PC-3 (cell line): Measurements from ENCODE around the gene SRGAP2C. TPM values are rescaled to one million over a fixed set of nuclear protein-coding genes. Genes with fewer than 3 reads are reported as not detected.
"Not testable (repeated sequence)": the region's sequence is repeated elsewhere in the genome, so short reads cannot be mapped to it uniquely, and the experiment has no call there.

Experiments
- ATAC-seq: fragments of 200-7000 bp; cut with Tn5 transposase; 2 replicates; pipeline ENCODE4 v1.9.1; 2020; ENCODE audit warnings: mild to moderate bottlenecking, moderate library complexity
- BruUV-seq: library from RNA; stranded (reverse); fragments of 400-500 nt; replicated peaks from 2 replicates; lab custom pipeline; 2021; lab: Mats Ljungman, UMichigan
- CTCF ChIA-PET: fragments of 300-600 bp; sonication (Branson Sonifier 250); formaldehyde crosslinking; loops from one replicate; lab custom pipeline; 2022; ENCODE audit warnings: antibody characterized with exemption; lab: Charles Lee
- POLR2A ChIA-PET: fragments of 300-600 bp; sonication (Branson Sonifier 250); formaldehyde crosslinking; loops from one replicate; lab custom pipeline; 2022; ENCODE audit warnings: antibody characterized with exemption; ENCODE audit not compliant: unreplicated experiment; lab: Charles Lee
- DNase-seq: peaks from one replicate; pipeline ENCODE4 v3.0.0-alpha.2; 2015
- H2AFZ ChIP-seq: fragments of 300-600 bp; sonication (generic); 2 replicates; pipeline ENCODE4 v1.6.0; 2016; ENCODE audit warnings: antibody characterized with exemption, low read length
- H3F3A ChIP-seq: fragments of 300-600 bp; sonication (generic); one replicate; pipeline ENCODE4 v1.6.0; 2017; ENCODE audit warnings: antibody characterized with exemption, low read length, control low read depth, mild to moderate bottlenecking; ENCODE audit not compliant: unreplicated experiment
- H3K27ac ChIP-seq: fragments of 300-600 bp; sonication (generic); 2 replicates; pipeline ENCODE4 v1.5.1; 2016; ENCODE audit warnings: mild to moderate bottlenecking, low read length
- H3K27me3 ChIP-seq: fragments of 300-600 bp; sonication (generic); 2 replicates; pipeline ENCODE4 v1.6.1; 2016; ENCODE audit warnings: low read length, mixed read lengths
- H3K36me3 ChIP-seq: fragments of 300-600 bp; sonication (generic); 2 replicates; pipeline ENCODE4 v1.6.1; 2016; ENCODE audit warnings: low read depth, mixed run types, low read length, mixed read lengths
- H3K4me1 ChIP-seq: fragments of 300-600 bp; sonication (generic); 2 replicates; pipeline ENCODE4 v1.5.1; 2016; ENCODE audit warnings: low read length; ENCODE audit not compliant: insufficient read depth
- H3K4me2 ChIP-seq: fragments of 300-600 bp; sonication (generic); 2 replicates; pipeline ENCODE4 v1.6.0; 2016; ENCODE audit warnings: low read length
- H3K4me3 ChIP-seq: fragments of 300-600 bp; sonication (generic); 2 replicates; pipeline ENCODE4 v1.5.1; 2016; ENCODE audit warnings: mild to moderate bottlenecking, low read length, mixed read lengths
- H3K79me2 ChIP-seq: fragments of 300-600 bp; sonication (generic); 2 replicates; pipeline ENCODE4 v1.6.1; 2017; ENCODE audit warnings: low read length, mixed read lengths
- H3K9ac ChIP-seq: fragments of 300-600 bp; sonication (generic); 2 replicates; pipeline ENCODE4 v1.6.0; 2016; ENCODE audit warnings: mild to moderate bottlenecking, low read length
- H3K9me2 ChIP-seq: fragments of 300-600 bp; sonication (generic); replicated peaks from 2 replicates; pipeline ENCODE4 v1.6.1; 2016; ENCODE audit warnings: mixed run types, low read length, mixed read lengths
- H3K9me3 ChIP-seq: fragments of 300-600 bp; sonication (generic); 2 replicates; pipeline ENCODE4 v1.6.1; 2016; ENCODE audit warnings: low read length, mixed read lengths
- H4K20me1 ChIP-seq: fragments of 300-600 bp; sonication (generic); 2 replicates; pipeline ENCODE4 v1.6.1; 2016; ENCODE audit warnings: low read length, mixed read lengths
- intact Hi-C: fragments of 100-400 bp; cut with micrococcal nuclease; formaldehyde crosslinking; loops from 2 replicates; pipeline ENCODE4 v1.9.0; 2023
- total RNA-seq: library from RNA; depleted of rRNA; stranded (reverse); fragments of >200 nt; gene quantifications from 2 replicates; pipeline ENCODE4 v1.2.3, GENCODE V29; 2014

Gene SRGAP2C
- total RNA-seq, 1 experiment from 2014 or later = 7.6 TPM

- H3K9ac ChIP-seq, POLR2A ChIA-PET, DNase-seq, H3K36me3 ChIP-seq, CTCF ChIA-PET, H3K27ac ChIP-seq, H3K9me2 ChIP-seq, BruUV-seq, H3F3A ChIP-seq, H3K4me2 ChIP-seq, H3K4me1 ChIP-seq, H4K20me1 ChIP-seq, intact Hi-C loops, H3K9me3 ChIP-seq, H3K4me3 ChIP-seq, H2AFZ ChIP-seq, H3K27me3 ChIP-seq, H3K79me2 ChIP-seq, ATAC-seq: not testable (repeated sequence)
These were observed 148.1 kb downstream of the SRGAP2C start for GRCh38 chr1:121332599-121333562.

GRCh38 chr1:121337958-121338357 lies 153.2 kb downstream of the SRGAP2C start:
- DNase-seq, H4K20me1 ChIP-seq, H3K4me2 ChIP-seq, POLR2A ChIA-PET, H3K4me3 ChIP-seq, H3K36me3 ChIP-seq, H3K27me3 ChIP-seq, BruUV-seq, H3K9me2 ChIP-seq, intact Hi-C loops, H3K9me3 ChIP-seq, H3K79me2 ChIP-seq, H2AFZ ChIP-seq, H3F3A ChIP-seq, CTCF ChIA-PET, H3K27ac ChIP-seq, H3K9ac ChIP-seq, H3K4me1 ChIP-seq: not testable (repeated sequence)
- peak; percentile 86 for ATAC-seq

DNA sequence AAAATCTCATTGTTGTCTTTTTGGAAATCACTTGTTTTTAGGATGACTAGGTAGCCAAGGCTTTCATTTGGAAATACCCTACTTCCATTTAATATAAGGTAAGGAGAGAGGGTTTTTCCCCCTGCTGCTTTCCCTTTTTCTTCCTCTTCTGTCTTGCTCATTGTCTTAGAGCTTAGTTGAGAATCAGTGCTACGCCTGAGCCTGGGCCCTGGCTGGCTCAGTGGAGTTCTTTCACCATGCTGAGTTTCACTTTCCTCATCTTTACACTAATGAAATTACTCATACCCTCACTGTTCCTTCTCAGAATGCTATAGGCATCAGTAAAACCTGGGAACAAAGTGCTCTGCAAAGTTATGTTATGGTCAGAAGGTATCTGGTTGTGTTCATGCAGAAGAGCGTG lies 154.8 kb downstream of the SRGAP2C start:
- H3K27ac ChIP-seq, BruUV-seq, H2AFZ ChIP-seq, H4K20me1 ChIP-seq, intact Hi-C loops, H3K4me3 ChIP-seq, H3F3A ChIP-seq, DNase-seq, H3K9me2 ChIP-seq, H3K36me3 ChIP-seq, H3K4me2 ChIP-seq, H3K79me2 ChIP-seq, H3K27me3 ChIP-seq, ATAC-seq, CTCF ChIA-PET, H3K4me1 ChIP-seq, H3K9ac ChIP-seq, POLR2A ChIA-PET, H3K9me3 ChIP-seq: not testable (repeated sequence)

GRCh38 chr1:121343311-121343906 lies 158.6 kb downstream of the SRGAP2C start:
- H3K27ac ChIP-seq, CTCF ChIA-PET, POLR2A ChIA-PET, H3K9ac ChIP-seq, intact Hi-C loops, H3F3A ChIP-seq, H3K27me3 ChIP-seq, H3K4me3 ChIP-seq, H3K9me2 ChIP-seq, H3K36me3 ChIP-seq, H3K9me3 ChIP-seq, H3K79me2 ChIP-seq, BruUV-seq, H3K4me1 ChIP-seq, H2AFZ ChIP-seq, H3K4me2 ChIP-seq, H4K20me1 ChIP-seq: not testable (repeated sequence)
- peak; percentile 79 for ATAC-seq
- peak; percentile 2 for DNase-seq

DNA sequence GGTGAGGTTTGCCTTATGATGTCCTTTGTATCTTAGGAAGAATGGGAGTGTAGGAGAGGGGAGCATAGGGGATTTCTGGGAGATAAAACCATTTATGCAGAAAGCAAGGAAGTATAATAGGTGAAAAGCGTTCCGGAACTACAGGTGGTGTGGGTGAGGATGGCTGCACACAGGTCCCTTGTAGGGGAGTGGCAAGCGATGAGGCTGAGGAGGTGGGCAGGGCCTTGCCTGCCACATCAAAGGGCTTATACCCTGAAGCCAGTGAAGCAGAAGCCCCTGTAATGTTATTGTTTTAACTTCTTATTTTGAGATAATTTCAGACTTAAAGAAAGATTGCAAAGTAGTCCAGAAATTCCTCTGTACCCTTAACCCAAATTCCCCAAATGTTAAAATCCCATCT lies 159.6 kb downstream of the SRGAP2C start:
- H3F3A ChIP-seq, H3K9me2 ChIP-seq, POLR2A ChIA-PET, H3K27ac ChIP-seq, H3K4me2 ChIP-seq, CTCF ChIA-PET, H3K79me2 ChIP-seq, H2AFZ ChIP-seq, H3K4me3 ChIP-seq, BruUV-seq, H3K27me3 ChIP-seq, DNase-seq, intact Hi-C loops, H3K4me1 ChIP-seq, H3K9me3 ChIP-seq, H4K20me1 ChIP-seq, ATAC-seq, H3K36me3 ChIP-seq, H3K9ac ChIP-seq: not testable (repeated sequence)

GRCh38 chr1:121346654-121347053 lies 161.9 kb downstream of the SRGAP2C start:
- H3K4me1 ChIP-seq, H3K9me3 ChIP-seq, H3K9ac ChIP-seq, H2AFZ ChIP-seq, ATAC-seq, H3F3A ChIP-seq, H3K79me2 ChIP-seq, H3K27me3 ChIP-seq, H3K4me3 ChIP-seq, intact Hi-C loops, H3K9me2 ChIP-seq, H3K27ac ChIP-seq, CTCF ChIA-PET, POLR2A ChIA-PET, H4K20me1 ChIP-seq, DNase-seq, H3K36me3 ChIP-seq, BruUV-seq, H3K4me2 ChIP-seq: not testable (repeated sequence)
